Epithelial cell of umbilical artery (primary cell): Measurements from ENCODE around the gene HMGCL. TPM values are rescaled to one million over a fixed set of nuclear protein-coding genes. Genes with fewer than 3 reads are reported as not detected.

Source experiments
- total RNA-seq: library from RNA; depleted of rRNA; stranded (reverse); fragments of >200 nt; gene quantifications from 2 replicates; pipeline ENCODE4 v1.2.3, GENCODE V29; 2014

The HMGCL gene
- 38.7 and 43.9 TPM in 2 replicates for total RNA-seq

DNA sequence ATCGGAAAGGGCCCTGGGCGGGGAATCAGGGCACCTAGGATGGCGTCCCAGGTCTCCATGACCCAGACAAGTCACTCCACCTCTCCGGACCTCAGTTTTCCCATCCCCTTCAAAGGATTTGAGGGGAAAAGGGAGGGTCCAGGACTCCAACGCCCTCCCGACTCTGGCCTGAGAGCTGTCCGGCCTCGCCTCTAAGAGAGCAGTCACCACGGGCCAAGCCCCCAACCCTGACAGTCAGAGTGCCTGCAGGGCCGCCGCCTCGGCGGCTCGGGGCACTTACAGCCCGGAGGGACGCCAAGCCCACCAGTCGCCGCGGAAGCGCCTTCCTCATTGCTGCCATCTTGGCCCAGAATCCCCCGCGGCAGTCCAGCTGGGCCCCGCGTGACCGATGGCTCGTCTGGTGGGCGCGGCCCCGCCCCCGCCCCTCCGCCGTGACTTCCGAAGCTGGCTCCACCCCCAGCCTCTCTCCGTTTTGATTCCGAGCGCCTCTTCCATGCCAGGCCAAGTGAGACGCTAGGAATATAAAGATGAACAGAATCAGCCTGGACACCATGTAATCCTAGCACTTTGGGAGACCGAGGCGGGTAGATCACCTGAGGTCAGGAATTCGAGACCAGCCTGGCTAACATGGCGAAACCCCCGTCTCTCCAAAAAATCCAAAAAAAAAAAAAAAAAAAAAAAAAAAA lies at the start of gene HMGCL:
HMGCL (minus strand) TSS at position 354 of the 686 bp plus-strand sequence; CDS start at position 340, 14 bp downstream.

DNA sequence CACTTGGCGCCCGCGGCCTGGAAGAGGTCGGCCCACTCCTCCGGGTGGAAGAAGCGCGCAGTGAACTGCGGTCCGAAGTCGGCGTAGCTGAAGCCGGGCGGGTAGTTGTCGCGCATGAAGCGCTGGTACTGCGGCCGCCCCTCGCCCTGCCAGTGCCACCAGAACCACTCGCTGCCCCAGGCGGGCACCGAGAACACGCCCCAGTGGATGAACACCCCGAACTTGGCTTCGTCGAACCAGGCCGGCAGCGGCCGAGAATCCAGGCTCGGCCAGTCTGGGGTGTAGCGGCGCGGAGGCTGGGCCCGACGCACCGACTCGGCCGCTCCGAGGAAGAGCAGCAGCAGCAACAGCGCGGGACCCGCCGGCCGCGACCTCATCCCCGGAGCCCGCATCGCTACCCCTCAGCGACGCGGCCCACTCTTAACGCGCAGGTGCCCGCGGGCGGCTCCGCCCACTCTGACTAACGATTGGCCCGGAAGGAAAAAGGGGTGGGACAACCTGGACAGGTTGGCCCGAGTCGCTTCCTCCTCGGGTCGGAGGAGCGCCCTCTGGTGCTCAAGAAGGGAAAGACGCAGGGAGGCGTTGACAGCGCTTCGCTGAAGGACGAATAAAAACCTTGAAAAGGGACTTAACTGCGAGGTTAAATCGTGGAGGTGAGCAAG lies 42.8 kb upstream of the HMGCL start, which contains the start of gene FUCA1:
FUCA1 (minus strand) TSS at position 396 of the 662 bp plus-strand sequence; CDS start at position 392, 4 bp downstream.

DNA sequence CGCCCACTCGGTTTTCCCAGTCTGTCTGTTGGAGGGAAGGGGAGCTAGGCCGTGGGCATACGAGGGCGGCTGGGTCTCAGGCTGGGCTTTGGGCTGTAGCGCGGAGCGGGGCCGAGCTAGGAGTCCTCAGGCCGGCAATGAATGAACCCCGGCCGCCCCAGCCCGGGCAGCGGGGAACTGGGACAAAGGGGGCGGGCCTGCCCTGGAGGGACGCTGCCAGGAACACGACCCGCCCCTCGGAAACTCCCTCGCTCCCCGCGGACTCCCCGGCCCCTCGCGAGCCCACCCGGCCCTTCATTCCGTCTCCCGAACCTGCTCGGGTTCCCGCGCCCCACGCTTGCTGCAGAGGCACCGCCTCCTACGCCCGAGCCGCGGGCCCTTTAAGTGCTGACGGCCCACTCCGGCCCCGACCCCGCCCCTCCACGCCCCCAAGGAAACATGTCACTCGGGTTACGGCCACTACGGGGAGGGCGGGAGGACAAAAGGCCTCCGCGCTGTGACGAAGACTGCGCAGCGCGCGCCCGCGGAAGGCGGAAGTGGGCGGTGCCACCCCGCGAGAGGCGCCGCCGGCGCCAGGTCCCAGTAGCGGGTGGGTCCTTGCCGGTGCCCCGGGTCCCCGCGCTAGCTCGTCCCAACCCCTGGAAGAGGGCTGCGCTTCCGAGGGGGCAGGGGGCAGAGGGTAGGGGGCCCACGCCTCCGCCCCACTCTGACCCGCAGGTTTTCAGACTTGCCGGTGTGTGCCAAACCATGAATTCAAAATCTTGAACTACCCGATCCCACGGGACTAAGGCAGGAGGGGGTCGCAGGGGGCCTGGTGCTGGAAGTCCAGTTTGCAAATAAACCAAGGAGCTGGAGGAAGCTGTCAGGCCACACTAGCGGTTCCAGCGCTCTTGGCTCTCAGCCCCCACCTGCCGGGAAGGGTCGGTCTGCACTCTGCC lies 24.6 kb downstream of the HMGCL start, which contains the start of gene GALE:
GALE (minus strand) TSS at position 355 of the 938 bp plus-strand sequence. CDS start 1,747 bp downstream, outside the sequence.

DNA sequence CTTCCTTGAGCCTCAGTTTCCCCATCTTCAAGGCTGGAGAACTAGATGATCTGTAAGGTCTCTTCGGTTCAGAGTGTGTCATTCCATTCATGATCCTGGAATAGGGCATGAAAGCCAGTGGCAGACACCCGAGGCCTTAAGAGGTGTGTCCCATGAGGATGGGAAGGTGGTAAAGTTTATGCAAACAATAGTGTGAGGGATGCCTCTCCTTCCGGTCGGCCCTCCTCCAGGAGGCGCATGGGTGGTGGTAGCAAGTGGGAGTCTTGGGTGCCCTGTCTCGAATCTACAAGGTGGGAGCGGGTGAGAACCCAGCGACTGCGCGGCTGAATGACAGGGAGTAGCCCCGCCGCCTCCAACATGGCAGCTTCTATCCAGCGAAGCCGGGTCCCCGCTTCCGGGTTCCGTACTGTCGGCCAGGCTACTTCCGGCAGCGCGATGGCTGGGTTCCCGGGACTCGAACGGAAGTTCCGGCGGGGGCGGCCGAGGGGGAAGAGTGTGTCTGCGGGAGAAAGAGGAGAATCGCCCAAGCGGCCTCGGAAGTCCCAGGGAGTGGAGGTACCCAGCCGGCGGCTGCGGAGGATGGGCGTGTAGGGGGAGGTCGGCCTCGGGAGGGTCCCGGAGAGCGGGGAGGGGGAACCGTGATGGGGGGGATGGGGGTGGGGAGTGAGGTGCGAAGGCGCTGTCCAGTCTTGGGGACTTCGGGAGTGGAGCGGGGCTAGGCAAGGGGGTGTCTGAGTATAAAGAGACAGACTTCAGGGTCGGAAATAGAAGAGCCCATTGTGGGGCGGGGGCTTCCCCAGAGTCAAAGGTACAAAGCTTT lies 34.3 kb downstream of the HMGCL start, which contains the start of gene LYPLA2:
LYPLA2 (plus strand) TSS at position 450 of the 820 bp plus-strand sequence. CDS start 1,538 bp downstream, outside the sequence.

DNA sequence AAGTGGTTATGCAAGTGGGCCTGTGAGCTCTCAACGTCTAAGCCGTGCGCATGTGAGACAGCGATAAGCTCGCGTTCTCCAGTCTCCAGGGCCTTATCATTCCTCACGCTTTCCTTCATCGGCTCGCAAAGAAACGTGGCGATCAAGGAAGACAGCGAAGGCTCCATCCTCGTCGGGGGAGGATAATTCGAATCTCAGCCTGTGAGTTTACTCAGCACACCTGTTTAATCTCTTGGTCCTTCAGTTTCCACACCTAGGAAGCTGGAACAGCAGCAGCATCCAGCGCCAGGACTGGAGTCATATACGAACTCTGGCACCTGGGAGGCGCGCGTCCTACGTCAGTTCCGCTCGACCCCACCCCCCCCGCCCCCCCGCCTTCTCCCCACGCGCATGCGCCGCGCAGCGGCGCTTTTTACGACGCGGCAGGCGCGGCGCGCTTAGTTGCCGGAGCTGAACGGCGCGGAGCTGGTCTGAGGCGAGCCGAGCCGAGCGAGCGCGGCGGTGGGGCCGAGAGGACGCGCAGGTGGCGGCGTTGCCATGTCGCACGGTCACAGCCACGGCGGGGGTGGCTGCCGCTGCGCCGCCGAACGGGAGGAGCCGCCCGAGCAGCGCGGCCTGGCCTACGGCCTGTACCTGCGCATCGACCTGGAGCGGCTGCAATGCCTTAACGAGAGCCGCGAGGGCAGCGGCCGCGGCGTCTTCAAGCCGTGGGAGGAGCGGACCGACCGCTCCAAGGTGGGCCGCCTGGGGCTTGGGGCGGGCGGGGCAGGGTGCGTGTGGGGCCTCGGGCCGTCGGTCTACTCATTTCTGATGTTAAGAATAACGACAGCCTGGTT lies 47.0 kb downstream of the HMGCL start, which contains the start of gene PITHD1:
PITHD1 (plus strand) TSS at position 440 of the 836 bp plus-strand sequence; CDS start at position 538, 98 bp downstream.

Other genes with a start within 250 kb of the HMGCL start
- 897 and 1,608 TPM in 2 replicates for gene RPL11, start 133.6 kb downstream of the HMGCL start, total RNA-seq
- gene ELOA, start 82.0 kb downstream of the HMGCL start, total RNA-seq, result 17.6 and 19.2 TPM in 2 replicates
- 37.7 and 44.2 TPM in 2 replicates for gene PITHD1, start 47.0 kb downstream of the HMGCL start, total RNA-seq
- gene LYPLA2, start 34.3 kb downstream of the HMGCL start, total RNA-seq, result 87.2 and 123 TPM in 2 replicates
- gene GALE, start 24.7 kb downstream of the HMGCL start, total RNA-seq, result 64.3 and 77.4 TPM in 2 replicates
- 6.5 and 7.9 TPM in 2 replicates for gene FUCA1, start 42.9 kb upstream of the HMGCL start, total RNA-seq
- not detected in 2 replicates for gene CNR2, start 87.9 kb upstream of the HMGCL start, total RNA-seq
- gene PNRC2, start 134.4 kb upstream of the HMGCL start, total RNA-seq, result 113 and 177 TPM in 2 replicates
- gene SRSF10, start 154.9 kb upstream of the HMGCL start, total RNA-seq, result 90.9 and 140 TPM in 2 replicates